ENCODE measurements around the gene TRMT11.
"Not testable (repeated sequence)": the region's sequence is repeated elsewhere in the genome, so short reads cannot be mapped to it uniquely, and the experiment has no call there.

The TRMT11 gene

DNA sequence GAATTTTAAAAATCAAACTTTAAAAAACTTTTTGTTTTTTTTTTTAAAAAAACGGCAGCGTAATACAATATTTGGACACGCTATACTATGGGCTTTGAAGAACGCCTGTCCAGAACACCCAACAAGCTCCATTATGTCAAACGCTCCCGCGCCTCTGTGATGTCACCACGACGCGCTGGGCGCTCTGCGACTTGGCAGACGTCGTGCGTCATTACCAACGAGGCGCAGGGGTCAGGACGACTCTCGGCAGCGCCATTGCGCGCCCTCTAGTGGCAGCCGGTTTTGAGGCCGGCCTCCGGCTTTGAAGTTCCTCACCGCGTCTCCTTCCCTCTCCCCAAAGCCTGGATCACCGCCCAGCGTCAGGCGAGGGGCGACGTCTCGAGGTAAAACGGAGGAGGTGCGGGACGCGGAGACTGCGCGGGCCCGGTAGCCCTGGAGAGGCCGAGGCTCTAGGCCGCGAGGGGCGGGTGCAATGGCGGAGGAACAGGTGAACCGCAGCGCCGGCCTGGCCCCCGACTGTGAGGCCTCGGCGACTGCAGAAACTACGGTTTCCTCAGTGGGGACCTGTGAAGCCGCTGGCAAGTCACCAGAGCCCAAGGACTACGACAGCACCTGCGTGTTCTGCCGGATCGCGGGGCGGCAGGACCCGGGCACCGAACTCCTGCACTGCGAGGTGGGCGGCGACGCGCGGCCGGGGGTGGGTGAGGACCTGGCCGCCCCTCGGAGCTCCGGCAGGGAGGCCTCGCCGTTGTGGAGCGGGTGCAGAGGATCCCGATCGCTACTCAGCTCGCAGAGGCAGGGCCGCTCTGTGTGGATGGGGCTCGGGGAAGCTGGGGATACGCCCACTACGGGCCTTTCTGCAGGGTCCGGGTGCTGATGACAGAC, 29.6 kb upstream of the TRMT11 start, which contains the start of gene HINT3:
Gene HINT3, plus strand, starts transcription at position 265 of the 885 bp plus-strand sequence. Its CDS starts 208 bp downstream, at position 473.
- peak; percentile 99 for DNase-seq

- no peak for DNase-seq
Observed at GRCh38 chr6:125957391-125957693, 29.0 kb upstream of the TRMT11 start.

DNA sequence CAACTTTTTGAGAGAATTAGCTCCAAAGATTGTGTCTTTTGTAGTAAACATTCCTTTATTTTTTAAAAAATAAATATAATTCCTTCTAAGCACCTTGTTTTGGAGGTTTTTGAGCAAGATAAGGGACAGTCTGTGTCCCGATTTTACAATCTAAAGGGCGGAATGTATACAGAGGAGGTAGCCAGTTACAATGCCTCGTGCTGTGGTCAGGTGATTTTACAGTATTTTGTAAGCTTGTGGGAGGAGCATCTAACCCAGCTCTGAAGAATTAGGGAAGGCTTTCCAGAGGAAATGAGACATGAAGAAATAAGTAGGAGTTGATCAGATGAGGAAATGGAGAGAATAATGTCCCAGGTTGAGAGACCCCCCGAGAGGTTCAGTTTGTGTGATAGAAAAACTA, 28.5 kb upstream of the TRMT11 start:
- peak; percentile 52 for DNase-seq

GRCh38 chr6:125959041-125959440, 27.3 kb upstream of the TRMT11 start:
- no peak for DNase-seq

DNA sequence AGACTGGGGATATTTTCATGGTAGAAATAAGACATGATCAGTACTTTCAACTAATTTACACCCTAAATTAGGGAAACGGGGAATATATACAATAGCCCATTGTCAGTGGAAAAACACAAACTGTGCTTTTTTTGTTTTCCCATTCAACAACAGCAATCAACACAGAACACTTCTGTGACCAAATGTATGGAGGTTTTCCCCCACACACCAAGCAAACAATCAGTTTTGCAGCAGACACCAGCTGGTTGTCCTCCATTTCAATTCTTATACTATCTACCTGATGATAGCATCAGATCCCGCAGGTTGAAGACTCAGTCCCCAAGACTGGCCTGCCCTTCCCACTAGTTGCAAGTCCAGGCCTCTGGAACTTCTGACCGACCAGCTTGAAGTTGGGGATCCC, 25.2 kb upstream of the TRMT11 start:
- DNase-seq: no peak

GRCh38 chr6:125962900-125963497, 23.3 kb upstream of the TRMT11 start:
- no peak for DNase-seq

- no peak for DNase-seq
Observed at GRCh38 chr6:125963817-125964216, 22.5 kb upstream of the TRMT11 start.

DNA sequence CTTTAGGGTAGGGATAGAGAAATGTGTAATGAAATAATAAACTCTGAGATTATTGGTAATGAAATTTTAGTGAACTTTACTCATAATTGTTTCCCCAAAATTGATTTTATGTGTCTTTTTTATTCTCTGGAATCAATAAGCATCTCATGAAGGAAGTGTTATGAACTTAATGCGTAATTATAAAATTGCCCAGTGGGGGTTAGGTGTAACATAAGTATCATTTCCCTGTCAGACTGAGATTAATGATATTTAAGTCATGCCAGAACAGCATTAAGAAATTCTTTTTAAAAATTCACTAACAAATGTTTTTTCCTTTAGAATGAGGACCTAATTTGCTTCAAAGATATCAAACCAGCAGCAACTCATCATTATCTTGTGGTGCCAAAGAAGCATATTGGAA, 19.8 kb upstream of the TRMT11 start:
- DNase-seq: no peak

DNA sequence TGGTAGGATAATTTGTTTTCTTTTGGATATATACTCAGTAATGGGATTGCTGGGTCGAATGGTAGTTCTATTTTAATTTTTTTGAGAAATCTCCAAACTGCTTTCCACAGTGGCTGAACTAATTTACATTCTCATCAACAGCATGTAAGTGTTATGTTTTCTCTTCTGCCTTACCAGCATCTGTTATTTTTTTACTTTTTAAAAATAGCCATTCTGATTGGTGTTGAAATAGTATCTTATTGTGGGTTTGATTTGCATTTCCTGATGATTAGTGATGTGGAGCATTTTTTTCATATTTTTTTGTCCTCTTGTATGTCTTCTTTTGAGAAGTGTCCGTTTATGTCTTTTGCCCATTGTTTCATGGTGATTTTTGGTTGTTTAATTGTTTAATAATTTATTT, 17.8 kb upstream of the TRMT11 start:
- DNase-seq: no peak

GRCh38 chr6:125970760-125971159, 15.6 kb upstream of the TRMT11 start:
- DNase-seq: no peak

DNA sequence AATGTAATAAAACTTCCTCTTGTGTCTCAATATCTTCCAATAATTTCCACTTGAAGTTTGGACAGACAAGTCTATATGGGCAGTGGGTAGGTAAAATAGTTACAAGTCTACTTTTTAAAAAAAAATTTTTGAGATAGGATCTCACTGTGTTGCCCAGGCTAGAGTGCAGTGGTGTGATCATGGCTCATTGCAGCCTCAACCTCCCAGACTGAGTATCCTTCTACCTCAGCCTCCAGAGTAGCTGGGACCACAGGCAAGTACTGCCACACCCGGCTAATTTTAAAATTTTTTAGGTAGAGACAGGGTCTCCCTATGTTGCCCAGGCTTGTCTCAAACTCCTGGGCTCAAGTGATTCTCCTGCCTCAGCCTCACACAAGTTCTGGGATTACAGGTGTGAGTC, 13.9 kb upstream of the TRMT11 start:
- not testable (repeated sequence) for DNase-seq

- peak; percentile 82 for DNase-seq
Observed at GRCh38 chr6:125974214-125974866, 12.0 kb upstream of the TRMT11 start.

DNA sequence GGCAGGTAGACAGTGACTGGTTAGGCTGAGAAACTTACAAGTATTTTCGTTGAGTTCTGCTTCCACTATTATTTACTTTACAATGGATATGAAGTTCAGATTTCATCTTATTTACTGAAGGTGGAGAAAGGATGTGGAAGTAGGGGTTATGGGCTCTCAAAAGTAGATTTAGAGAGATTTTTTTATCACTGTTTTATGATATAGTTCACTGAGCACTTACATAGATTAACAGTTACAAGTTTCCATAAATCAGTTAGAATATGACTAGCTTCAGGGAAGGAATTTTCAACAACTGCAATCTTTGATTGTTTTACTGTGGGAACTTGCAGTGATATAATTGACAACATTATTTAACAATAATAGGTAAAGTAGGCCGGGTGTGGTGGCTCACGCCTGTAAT, 7.2 kb upstream of the TRMT11 start:
- DNase-seq: no peak

DNA sequence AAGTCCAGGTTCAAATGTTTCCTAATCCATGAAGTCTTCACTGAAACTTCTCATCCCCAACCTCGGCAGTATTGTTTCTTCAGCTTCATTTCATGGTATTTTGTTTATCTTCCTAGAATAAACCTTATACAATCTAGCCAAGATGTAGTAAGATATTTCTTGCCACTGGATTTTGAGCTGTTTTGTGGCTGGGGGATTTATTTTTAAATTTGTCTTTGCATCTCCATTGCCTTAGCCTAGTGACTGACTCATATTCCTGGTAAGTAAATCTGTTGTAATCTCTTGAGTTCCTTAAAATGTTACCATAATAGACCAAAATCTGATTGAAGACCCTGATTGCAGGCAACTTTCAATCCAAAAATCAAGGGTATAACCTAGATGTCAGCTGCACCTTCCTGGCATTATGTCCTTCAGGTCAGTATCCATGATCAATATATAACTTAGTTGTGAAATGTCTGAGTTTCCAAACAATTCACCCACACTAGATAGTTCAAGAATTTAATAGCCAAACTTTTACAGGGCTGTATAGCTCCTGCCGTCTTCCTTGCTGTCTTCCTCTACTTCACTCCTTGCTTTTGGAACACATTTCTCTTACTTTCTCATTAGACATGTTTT, 4.7 kb upstream of the TRMT11 start:
- DNase-seq: no peak

- no peak for DNase-seq
Observed at GRCh38 chr6:125983246-125983945, 2.9 kb upstream of the TRMT11 start.

- no peak for DNase-seq
Observed at GRCh38 chr6:125984311-125984710, 2.0 kb upstream of the TRMT11 start.

DNA sequence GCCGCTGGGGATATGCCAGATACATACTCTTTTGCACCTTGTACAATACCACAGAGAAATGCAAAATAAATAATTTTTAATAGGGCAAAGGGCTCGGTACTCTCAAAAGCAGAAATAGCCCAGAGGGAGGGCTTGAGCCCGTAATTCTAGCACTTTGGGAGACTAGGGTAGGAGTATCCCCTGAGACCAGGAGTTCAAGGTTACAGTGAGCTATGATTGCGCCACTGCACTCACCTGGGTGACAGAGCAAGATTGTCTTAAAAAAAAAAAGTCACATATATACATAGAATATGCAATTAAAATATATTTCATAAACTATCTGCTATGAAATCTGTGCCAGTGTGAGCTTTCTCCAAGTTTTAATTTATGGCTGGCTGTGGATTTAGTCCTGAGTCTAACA, 818 bp upstream of the TRMT11 start:
- no peak for DNase-seq

DNA sequence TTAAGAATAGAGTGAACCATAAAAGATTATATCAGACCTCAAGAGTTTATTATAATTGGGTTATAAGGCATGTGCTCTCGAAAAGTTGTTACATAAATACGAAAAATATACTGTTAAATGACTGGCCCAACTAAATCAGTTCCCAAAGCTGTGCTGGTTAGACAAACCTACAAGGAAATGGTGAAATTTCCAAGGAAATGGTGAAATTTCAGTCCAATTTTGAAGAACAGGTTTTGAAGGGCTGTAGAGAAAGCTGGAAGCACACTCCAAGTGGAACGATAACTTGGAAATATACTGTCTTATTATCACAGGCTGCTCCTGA, 400 bp upstream of the TRMT11 start:
- DNase-seq: no peak

DNA sequence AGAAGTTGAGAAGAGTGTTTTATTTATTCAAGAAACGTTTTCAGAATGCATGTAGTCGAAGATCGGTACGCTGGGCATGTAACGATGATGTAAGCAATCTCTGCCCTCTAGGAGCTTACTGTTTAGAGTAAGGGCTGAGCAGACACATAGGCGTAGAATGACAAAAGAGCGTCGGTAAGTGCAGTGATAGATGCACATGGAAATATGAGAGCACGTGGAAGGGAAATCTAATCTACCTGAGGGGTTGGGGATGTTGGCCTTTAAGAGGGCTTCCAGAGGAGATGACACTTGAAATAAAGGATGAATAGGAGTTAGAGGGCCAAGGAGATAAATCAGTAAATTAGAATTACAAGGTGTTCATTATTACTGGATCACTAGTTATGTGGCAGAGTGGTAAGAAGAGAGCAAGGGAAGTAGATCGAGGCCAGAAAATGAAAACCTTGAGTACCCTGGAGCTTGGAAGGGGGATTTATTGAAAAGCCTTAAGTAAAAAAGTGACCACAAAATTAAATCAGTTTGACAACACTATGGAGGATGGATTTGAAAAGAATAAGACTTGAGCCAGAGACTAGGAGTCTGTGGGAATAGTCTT, 782 bp downstream of the TRMT11 start:
- peak; percentile 75 for DNase-seq

DNA sequence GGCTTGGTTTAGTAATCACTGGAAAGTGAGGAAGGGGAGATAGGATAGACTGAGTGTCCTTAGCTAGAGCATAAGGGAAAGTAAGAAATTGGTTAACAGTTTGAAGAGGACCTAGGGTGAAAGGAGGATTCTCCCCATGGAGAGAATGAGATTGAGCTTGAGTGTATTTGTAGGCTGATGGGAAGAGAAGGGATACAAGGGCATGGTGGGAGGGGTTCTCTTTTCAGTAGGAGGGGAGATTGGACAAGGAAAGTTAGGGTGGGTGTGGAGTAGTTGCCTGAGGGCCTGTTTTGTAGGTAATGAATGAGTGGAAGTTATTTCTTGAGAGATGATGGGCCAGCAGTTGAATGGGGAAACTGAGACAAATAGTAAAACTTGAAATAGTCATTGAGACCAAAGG, 1.9 kb downstream of the TRMT11 start:
- DNase-seq: peak; percentile 24

- no peak for DNase-seq
Observed at GRCh38 chr6:125989631-125990030, 3.3 kb downstream of the TRMT11 start.

GRCh38 chr6:125991653-125992052, 5.3 kb downstream of the TRMT11 start:
- peak; percentile 26 for DNase-seq
